PFSK-1 (cell line): Measurements from ENCODE around the gene RAD51B.

Experiments
- FOXP2 ChIP-seq: optimal IDR thresholded peaks from 2 replicates; pipeline ENCODE3; 2011; ENCODE audit warnings: borderline replicate concordance, control low read depth, inconsistent platforms; ENCODE audit not compliant: insufficient read depth; ENCODE audit errors: extremely low read length, extremely low read depth
- POLR2AphosphoS5 ChIP-seq: IDR thresholded peaks from 2 replicates; pipeline ENCODE4 v1.6.1; 2012; ENCODE audit warnings: low read depth, mild to moderate bottlenecking, control low read depth, low read length, moderate library complexity
- REST ChIP-seq, 2 experiments: IDR thresholded peaks; 2 replicates each; pipeline versions ENCODE4 v1.6.1 to v1.8.0; 2011 to 2012; ENCODE audit warnings: low read depth in 2 of 2, low read length in 2 of 2, control low read depth in 1 of 2, inconsistent platforms in 1 of 2, mild to moderate bottlenecking in 1 of 2, moderate library complexity in 1 of 2; ENCODE audit not compliant: insufficient read depth in 1 of 2
- SIN3A ChIP-seq: IDR thresholded peaks from 2 replicates; pipeline ENCODE4 v1.6.1; 2012; ENCODE audit warnings: mild to moderate bottlenecking, low read length, moderate library complexity, borderline replicate concordance; ENCODE audit not compliant: insufficient read depth
- TAF1 ChIP-seq: IDR thresholded peaks from 2 replicates; pipeline ENCODE4 v1.6.1; 2012; ENCODE audit warnings: low read length, control low read depth, borderline replicate concordance; ENCODE audit not compliant: insufficient read depth

Gene RAD51B

GRCh38 chr14:68510201-68511128 lies 690.9 kb downstream of the RAD51B start:
- no peak for TF ChIP-seq FOXP2
- TF ChIP-seq SIN3A, result no peak
- TF ChIP-seq POLR2AphosphoS5, result no peak
- TF ChIP-seq TAF1, result no peak
- no peak for TF ChIP-seq REST (IDR thresholded peaks at IDR 0.05; ENCODE audit: insufficient read depth in 1 of 2, low read depth in 2 of 2, low read length in 2 of 2)

- no peak for TF ChIP-seq SIN3A
- no peak for TF ChIP-seq FOXP2
- TF ChIP-seq REST (IDR thresholded peaks at IDR 0.05; ENCODE audit: insufficient read depth in 1 of 2, low read depth in 2 of 2, low read length in 2 of 2), result no peak
- TF ChIP-seq POLR2AphosphoS5, result no peak
- TF ChIP-seq TAF1, result no peak
These were observed 691.8 kb downstream of the RAD51B start for GRCh38 chr14:68511129-68512047.

- TF ChIP-seq SIN3A (no peak), POLR2AphosphoS5 (no peak), FOXP2 (no peak), TAF1 (no peak), REST (IDR thresholded peaks at IDR 0.05; ENCODE audit: insufficient read depth in 1 of 2, low read depth in 2 of 2, low read length in 2 of 2) (no peak)
These were observed 692.5 kb downstream of the RAD51B start for GRCh38 chr14:68512088-68512487.

GRCh38 chr14:68513137-68513536 lies 693.6 kb downstream of the RAD51B start:
- TF ChIP-seq REST (IDR thresholded peaks at IDR 0.05; ENCODE audit: insufficient read depth in 1 of 2, low read depth in 2 of 2, low read length in 2 of 2), result no peak
- no peak for TF ChIP-seq FOXP2
- TF ChIP-seq TAF1, result no peak
- TF ChIP-seq POLR2AphosphoS5, result no peak
- no peak for TF ChIP-seq SIN3A
